Upper lobe of right lung (tissue), 1 donor: Measurements from ENCODE around the gene LMX1A. TPM values are rescaled to one million over a fixed set of nuclear protein-coding genes. Genes with fewer than 3 reads are reported as not detected.

Source experiments
- ATAC-seq: fragments of 200-7000 bp; cut with Tn5 transposase; one replicate; pipeline ENCODE4 v1.9.1; 2020; ENCODE audit warnings: mild to moderate bottlenecking, moderate library complexity
- DNase-seq: peaks from one replicate; pipeline ENCODE4 v3.0.0-alpha.2; 2020
- H3K27ac ChIP-seq: fragments of 200-600 bp; one replicate; pipeline ENCODE4 v1.8.0; 2022
- H3K27me3 ChIP-seq: fragments of 200-600 bp; one replicate; pipeline ENCODE4 v1.8.0; 2022; ENCODE audit warnings: mild to moderate bottlenecking
- H3K36me3 ChIP-seq: fragments of 200-600 bp; one replicate; pipeline ENCODE4 v1.8.0; 2022
- H3K4me1 ChIP-seq: fragments of 200-600 bp; one replicate; pipeline ENCODE4 v1.8.0; 2022
- H3K4me3 ChIP-seq: fragments of 200-600 bp; one replicate; pipeline ENCODE4 v1.8.0; 2022; ENCODE audit warnings: mild to moderate bottlenecking
- H3K9me3 ChIP-seq: fragments of 200-600 bp; one replicate; pipeline ENCODE4 v1.8.0; 2022
- intact Hi-C: fragments of 100-400 bp; cut with DNase I; formaldehyde crosslinking; loops from one replicate; pipeline ENCODE4 v1.11.0; 2022
- long read RNA-seq: library from polyadenylated mRNA; unstranded; transcript quantifications from one replicate; pipeline ENCODE4 v2.0.0, GENCODE V29; 2021
- total RNA-seq: library from RNA; stranded (reverse); fragmentation: NEBNext Ultra II Directional; extraction: Animal tissue kit (Norgen Biotek cat#: 25700); gene quantifications from one replicate; pipeline ENCODE4 v1.2.1, GENCODE V29; 2021
- TF ChIP-seq, protein P1 (sequence below): fragments of 200-600 bp; IDR thresholded peaks from one replicate; pipeline ENCODE4 v1.8.0; 2022; ENCODE audit warnings: antibody characterized with exemption
- donor health status: DM: no; HTN: yes; CAD: no; lungs with severe emphysema.

LMX1A gene
- total RNA-seq: not detected
- long read RNA-seq: 0 reads

GRCh38 chr1:165355977-165356811 lies at the start of gene LMX1A:
TSS of gene LMX1A (minus strand) at chr1:165356715. CDS start at chr1:165355559, 1,156 bp downstream.
- ATAC-seq: peak; percentile 28
- peak within 1 kb of the TSS; percentile 36 for H3K4me3 ChIP-seq

DNA sequence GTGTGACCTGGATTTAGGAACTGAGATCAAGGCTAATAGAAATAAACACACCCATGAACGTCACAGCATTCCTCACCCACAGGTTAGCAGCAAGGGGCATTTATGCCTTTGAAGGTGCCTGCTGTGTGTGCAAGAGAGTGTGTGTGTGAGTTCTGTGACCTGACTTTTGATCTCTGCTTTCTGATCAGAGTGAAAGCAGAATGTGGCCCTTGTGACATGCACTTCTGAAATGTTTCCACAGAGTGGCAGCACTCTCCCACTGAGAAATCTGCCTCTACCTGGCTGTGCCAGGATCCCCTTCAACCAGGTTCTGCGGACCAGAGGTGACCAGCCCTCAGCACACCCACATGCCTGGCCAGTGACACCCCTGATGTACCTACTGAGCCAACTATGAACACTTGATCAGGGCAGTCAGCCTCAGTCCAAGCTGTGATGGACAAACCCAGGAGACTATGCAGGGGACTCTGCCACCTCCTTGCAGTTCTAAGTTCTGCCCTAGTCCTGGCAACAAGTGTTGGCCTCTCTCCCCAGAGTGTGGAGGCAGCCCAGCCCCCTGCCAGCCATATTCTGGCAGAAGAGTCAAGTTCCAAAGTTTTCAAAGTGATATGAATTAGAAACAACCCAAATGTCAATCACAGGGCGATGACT lies 47.4 kb upstream of the LMX1A start:
- Histone ChIP-seq H3K4me3 (no peak overlapping the region), H3K4me1 (no peaks in the 10 kb centered on the region), H3K36me3 (no peaks in the 10 kb centered on the region), H3K27ac (no peak overlapping the region), H3K9me3 (no peaks in the 10 kb centered on the region), H3K27me3 (no peaks in the 10 kb centered on the region)
- TF ChIP-seq, protein P1, sequence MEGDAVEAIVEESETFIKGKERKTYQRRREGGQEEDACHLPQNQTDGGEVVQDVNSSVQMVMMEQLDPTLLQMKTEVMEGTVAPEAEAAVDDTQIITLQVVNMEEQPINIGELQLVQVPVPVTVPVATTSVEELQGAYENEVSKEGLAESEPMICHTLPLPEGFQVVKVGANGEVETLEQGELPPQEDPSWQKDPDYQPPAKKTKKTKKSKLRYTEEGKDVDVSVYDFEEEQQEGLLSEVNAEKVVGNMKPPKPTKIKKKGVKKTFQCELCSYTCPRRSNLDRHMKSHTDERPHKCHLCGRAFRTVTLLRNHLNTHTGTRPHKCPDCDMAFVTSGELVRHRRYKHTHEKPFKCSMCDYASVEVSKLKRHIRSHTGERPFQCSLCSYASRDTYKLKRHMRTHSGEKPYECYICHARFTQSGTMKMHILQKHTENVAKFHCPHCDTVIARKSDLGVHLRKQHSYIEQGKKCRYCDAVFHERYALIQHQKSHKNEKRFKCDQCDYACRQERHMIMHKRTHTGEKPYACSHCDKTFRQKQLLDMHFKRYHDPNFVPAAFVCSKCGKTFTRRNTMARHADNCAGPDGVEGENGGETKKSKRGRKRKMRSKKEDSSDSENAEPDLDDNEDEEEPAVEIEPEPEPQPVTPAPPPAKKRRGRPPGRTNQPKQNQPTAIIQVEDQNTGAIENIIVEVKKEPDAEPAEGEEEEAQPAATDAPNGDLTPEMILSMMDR: peak; percentile 63
- ATAC-seq: peak; percentile 82
- no peak for DNase-seq
- intact Hi-C loops: loop anchor here (5.0 kb wide), 1 partner anchor 183 kb away; no protein-coding TSS in a partner anchor

More at GRCh38 chr1:165355977-165356811, at the start of gene LMX1A:
- H3K27me3 ChIP-seq: peaks cover 93% of the 10 kb centered on the region
- no peak for DNase-seq
- intact Hi-C loops: no loop called here
- H3K9me3 ChIP-seq: no peaks in the 10 kb centered on the region
- H3K36me3 ChIP-seq: no peaks in the 10 kb centered on the region
- peaks cover 16% of the 10 kb centered on the region for H3K4me1 ChIP-seq
- TF ChIP-seq, protein P1: no peak
- no peak within 1 kb of the TSS for H3K27ac ChIP-seq

DNA sequence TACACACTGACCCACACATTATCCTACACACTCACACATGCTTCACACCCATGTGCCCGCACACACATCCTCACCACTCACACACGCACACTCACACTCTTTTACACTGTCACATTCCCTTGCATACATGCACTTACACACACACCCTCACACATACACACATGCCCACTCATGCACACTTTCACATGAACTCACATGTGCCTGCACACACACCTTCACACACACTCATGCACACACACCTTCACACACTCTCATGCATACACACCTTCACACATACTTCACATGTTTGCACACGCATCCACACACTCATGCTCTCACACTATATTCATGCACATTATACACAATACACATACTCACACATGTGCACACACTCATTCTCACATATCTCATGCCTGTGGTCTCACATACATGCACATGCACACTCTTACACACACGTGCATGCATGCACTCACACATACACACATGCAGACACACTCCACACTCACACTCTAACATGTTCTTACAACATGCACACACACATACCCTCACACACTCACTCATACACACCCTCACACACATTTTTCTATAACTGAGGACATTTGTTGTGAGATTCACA lies 46.1 kb upstream of the LMX1A start:
- ATAC-seq (no peak), DNase-seq (no peak)
- Histone ChIP-seq H3K27ac (no peak overlapping the region), H3K4me3 (no peak overlapping the region), H3K27me3 (no peaks in the 10 kb centered on the region), H3K4me1 (no peaks in the 10 kb centered on the region), H3K36me3 (no peaks in the 10 kb centered on the region), H3K9me3 (no peaks in the 10 kb centered on the region)
- intact Hi-C loops: loop anchor here (5.0 kb wide), 1 partner anchor 185 kb away; no protein-coding TSS in a partner anchor
- TF ChIP-seq, protein P1: no peak

DNA sequence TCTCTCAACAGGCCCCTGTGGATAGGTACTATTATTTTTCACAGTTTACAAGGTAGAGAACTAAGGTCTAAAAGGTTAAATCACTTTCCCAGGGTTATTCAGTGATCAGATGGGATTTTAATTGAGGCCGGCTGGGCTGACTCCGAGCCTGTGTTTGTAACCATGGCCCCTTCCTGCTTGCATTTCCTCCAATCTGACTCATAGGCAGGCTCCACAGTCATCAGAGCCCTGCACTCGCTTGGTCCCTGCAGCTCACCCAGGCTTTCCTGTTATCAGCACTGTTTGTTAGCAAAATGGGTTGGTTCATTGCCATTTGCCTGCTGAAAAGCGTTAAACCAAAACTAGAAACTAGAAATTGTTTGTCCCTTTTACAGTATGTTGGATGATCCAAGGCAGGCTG lies 41.4 kb upstream of the LMX1A start:
- no peaks in the 10 kb centered on the region for H3K9me3 ChIP-seq
- ATAC-seq (peak; percentile 18), DNase-seq (no peak)
- no peak overlapping the region for H3K4me3 ChIP-seq
- TF ChIP-seq, protein P1: no peak
- no peaks in the 10 kb centered on the region for H3K27me3 ChIP-seq
- intact Hi-C loops: no loop called here
- H3K4me1 ChIP-seq: peaks cover 7% of the 10 kb centered on the region
- no peaks in the 10 kb centered on the region for H3K36me3 ChIP-seq
- H3K27ac ChIP-seq: no peak overlapping the region

- TF ChIP-seq, protein P1: no peak
- DNase-seq (no peak), ATAC-seq (no peak)
- H3K9me3 ChIP-seq: no peaks in the 10 kb centered on the region
- H3K4me1 ChIP-seq: peaks cover 7% of the 10 kb centered on the region
- no peak overlapping the region for H3K4me3 ChIP-seq
- H3K27me3 ChIP-seq: no peaks in the 10 kb centered on the region
- no peaks in the 10 kb centered on the region for H3K36me3 ChIP-seq
- H3K27ac ChIP-seq: no peak overlapping the region
- intact Hi-C loops: no loop called here
These were observed 39.4 kb upstream of the LMX1A start for GRCh38 chr1:165395901-165396300.
